ENCODE measurements around the gene POLN. TPM values are rescaled to one million over a fixed set of nuclear protein-coding genes. Genes with fewer than 3 reads are reported as not detected.

The POLN gene
- total RNA-seq, 3 donors from 2014 or later (not counting 1 experiment from before 2014, with no cell fraction given) = 2.6 to 6.9 (median 3.3) TPM

- no peak overlapping the region for H3K27ac ChIP-seq (ENCODE audit: low read length)
- H3K4me3 Mint-ChIP-seq = no peak overlapping the region
- TF ChIP-seq CTCF (IDR thresholded peaks at IDR 0.05) = no peak
Measured at GRCh38 chr4:2051086-2051485, 190.8 kb downstream of the POLN start.

GRCh38 chr4:2049811-2050210 lies 192.1 kb downstream of the POLN start:
- H3K27ac ChIP-seq (ENCODE audit: low read length) = no peak overlapping the region
- H3K9me3 Mint-ChIP-seq = no peaks in the 10 kb centered on the region
- H3K27me3 ChIP-seq (ENCODE audit: control insufficient read depth, insufficient read depth, low read length) = peaks cover 3% of the 10 kb centered on the region
- 91% methylated on average over 7 of the region's 7 CpGs for WGBS (ENCODE audit: insufficient coverage)
- no peaks in the 10 kb centered on the region for H3K36me3 ChIP-seq (ENCODE audit: control insufficient read depth, insufficient read depth, low read length)
- H3K4me3 ChIP-seq (ENCODE audit: low read length) = no peak overlapping the region
- H3K4me1 Mint-ChIP-seq = no peaks in the 10 kb centered on the region
- DNase-seq = no peak
- ATAC-seq = no peak
- H3K4me1 ChIP-seq (ENCODE audit: control insufficient read depth, insufficient read depth, low read length) = no peaks in the 10 kb centered on the region
- no peak overlapping the region for H3K27ac Mint-ChIP-seq
- H3K4me3 Mint-ChIP-seq = no peak overlapping the region
- H3K27me3 Mint-ChIP-seq (ENCODE audit: low read depth in 2 of 2) = peaks cover 26 to 34% of the 10 kb centered on the region in 2 donors
- TF ChIP-seq CTCF (IDR thresholded peaks at IDR 0.05) = no peak
- no peaks in the 10 kb centered on the region for H3K36me3 Mint-ChIP-seq
- no peaks in the 10 kb centered on the region for H3K9me3 ChIP-seq (ENCODE audit: control insufficient read depth, insufficient read depth, low read length)
- intact Hi-C loops (cut with micrococcal nuclease) = no loop called here

More at GRCh38 chr4:2051086-2051485, 190.8 kb downstream of the POLN start:
- no peak overlapping the region for H3K27ac Mint-ChIP-seq
- WGBS (ENCODE audit: insufficient coverage) = 91% methylated on average over 10 of the region's 10 CpGs
- Histone ChIP-seq H3K4me3 (ENCODE audit: low read length) (no peak overlapping the region), H3K27me3 (ENCODE audit: control insufficient read depth, insufficient read depth, low read length) (peaks cover 3% of the 10 kb centered on the region), H3K4me1 (ENCODE audit: control insufficient read depth, insufficient read depth, low read length) (no peaks in the 10 kb centered on the region), H3K9me3 (ENCODE audit: control insufficient read depth, insufficient read depth, low read length) (no peaks in the 10 kb centered on the region), H3K36me3 (ENCODE audit: control insufficient read depth, insufficient read depth, low read length) (no peaks in the 10 kb centered on the region)
- ATAC-seq (no peak), DNase-seq (no peak)
- peaks cover 21 to 36% of the 10 kb centered on the region in 2 donors for H3K27me3 Mint-ChIP-seq (ENCODE audit: low read depth in 2 of 2)
- intact Hi-C loops (cut with micrococcal nuclease) = no loop called here
- no peaks in the 10 kb centered on the region for H3K36me3 Mint-ChIP-seq
- H3K9me3 Mint-ChIP-seq = no peaks in the 10 kb centered on the region
- no peaks in the 10 kb centered on the region for H3K4me1 Mint-ChIP-seq

- DNase-seq (no peak), ATAC-seq (no peak)
- no peaks in the 10 kb centered on the region for H3K4me1 Mint-ChIP-seq
- H3K36me3 Mint-ChIP-seq = no peaks in the 10 kb centered on the region
- no peaks in the 10 kb centered on the region for H3K9me3 Mint-ChIP-seq
- no peak overlapping the region for H3K27ac ChIP-seq (ENCODE audit: low read length)
- 94% methylated on average over 6 of the region's 7 CpGs for WGBS (ENCODE audit: insufficient coverage)
- no peaks in the 10 kb centered on the region for H3K9me3 ChIP-seq (ENCODE audit: control insufficient read depth, insufficient read depth, low read length)
- H3K27me3 Mint-ChIP-seq (ENCODE audit: low read depth in 2 of 2) = peaks cover 26 to 33% of the 10 kb centered on the region in 2 donors
- H3K36me3 ChIP-seq (ENCODE audit: control insufficient read depth, insufficient read depth, low read length) = no peaks in the 10 kb centered on the region
- H3K4me3 Mint-ChIP-seq = no peak overlapping the region
- H3K27ac Mint-ChIP-seq = no peak overlapping the region
- TF ChIP-seq CTCF (IDR thresholded peaks at IDR 0.05) = no peak
- intact Hi-C loops (cut with micrococcal nuclease) = no loop called here
- no peak overlapping the region for H3K4me3 ChIP-seq (ENCODE audit: low read length)
- no peaks in the 10 kb centered on the region for H3K4me1 ChIP-seq (ENCODE audit: control insufficient read depth, insufficient read depth, low read length)
- peaks cover 3% of the 10 kb centered on the region for H3K27me3 ChIP-seq (ENCODE audit: control insufficient read depth, insufficient read depth, low read length)
Measured at GRCh38 chr4:2049381-2049780, 192.5 kb downstream of the POLN start.

GRCh38 chr4:2048831-2049230 lies 193.1 kb downstream of the POLN start:
- Histone ChIP-seq H3K4me3 (ENCODE audit: low read length) (no peak overlapping the region), H3K27me3 (ENCODE audit: control insufficient read depth, insufficient read depth, low read length) (peaks cover 3% of the 10 kb centered on the region), H3K27ac (ENCODE audit: low read length) (no peak overlapping the region), H3K4me1 (ENCODE audit: control insufficient read depth, insufficient read depth, low read length) (no peaks in the 10 kb centered on the region), H3K9me3 (ENCODE audit: control insufficient read depth, insufficient read depth, low read length) (no peaks in the 10 kb centered on the region), H3K36me3 (ENCODE audit: control insufficient read depth, insufficient read depth, low read length) (no peaks in the 10 kb centered on the region)
- intact Hi-C loops (cut with micrococcal nuclease) = no loop called here
- Mint-ChIP-seq H3K27me3 (ENCODE audit: low read depth in 2 of 2) (peaks cover 23 to 27% of the 10 kb centered on the region in 2 donors), H3K27ac (no peak overlapping the region), H3K9me3 (no peaks in the 10 kb centered on the region), H3K4me1 (no peaks in the 10 kb centered on the region), H3K36me3 (no peaks in the 10 kb centered on the region), H3K4me3 (no peak overlapping the region)
- DNase-seq (no peak), ATAC-seq (no peak)
- 91% methylated on average over 8 of the region's 8 CpGs for WGBS (ENCODE audit: insufficient coverage)
- no peak for TF ChIP-seq CTCF (IDR thresholded peaks at IDR 0.05)

All from natural killer cell (primary cell).